CD4-positive, alpha-beta T cell treated with Interferon gamma for 1 hour (primary cell): ENCODE results near the gene GRIK1.

ENCODE experiments used
- DNase-seq: peaks from one replicate; pipeline ENCODE4 v3.0.0-alpha.2; 2020

GRIK1 gene

DNA sequence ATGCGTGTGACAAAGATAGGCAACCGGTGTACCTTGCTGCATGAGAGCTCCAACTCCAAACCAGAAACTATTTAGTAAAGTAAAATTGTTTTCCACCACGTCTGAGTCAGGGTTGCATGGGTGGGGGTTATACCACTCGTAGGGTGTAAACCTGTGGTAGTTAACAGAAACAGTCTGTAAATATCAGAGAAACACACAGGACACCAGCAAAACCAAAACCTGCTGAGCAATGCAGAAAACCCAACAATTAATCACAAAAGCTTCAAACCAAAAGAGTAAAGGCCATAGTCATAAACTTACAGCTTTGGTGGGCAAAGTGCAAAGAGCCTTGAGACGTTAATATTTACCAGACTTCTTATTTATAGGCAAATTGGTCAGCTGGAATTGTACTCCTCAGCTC is 358.4 kb downstream of the GRIK1 start:
- no peak for DNase-seq

DNA sequence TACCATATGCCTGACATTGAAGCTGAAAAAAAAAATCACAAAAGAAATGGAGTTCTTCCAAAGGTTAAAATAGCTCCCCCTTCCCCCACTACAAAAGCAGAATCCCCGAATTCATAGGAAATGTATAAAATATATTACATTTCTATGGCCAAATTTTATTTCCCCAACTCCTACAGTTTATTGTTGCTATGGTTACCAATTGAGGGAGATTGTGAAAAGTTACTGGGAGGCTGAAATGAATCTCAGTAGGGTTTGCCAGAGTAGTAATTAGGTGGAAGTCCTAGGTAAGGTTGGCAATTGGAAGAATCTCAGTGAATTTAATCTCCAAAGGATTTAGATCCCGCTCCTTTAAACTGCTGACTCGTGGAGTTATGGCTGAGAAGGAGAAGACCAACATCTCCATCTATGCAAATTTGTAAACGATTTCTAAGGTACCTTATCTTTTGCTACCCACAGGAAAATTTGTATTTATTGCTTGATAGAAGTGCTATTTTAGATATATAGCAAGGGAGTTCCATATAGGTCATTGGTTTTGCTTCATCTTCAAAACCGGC is 359.0 kb downstream of the GRIK1 start:
- no peak for DNase-seq

DNA sequence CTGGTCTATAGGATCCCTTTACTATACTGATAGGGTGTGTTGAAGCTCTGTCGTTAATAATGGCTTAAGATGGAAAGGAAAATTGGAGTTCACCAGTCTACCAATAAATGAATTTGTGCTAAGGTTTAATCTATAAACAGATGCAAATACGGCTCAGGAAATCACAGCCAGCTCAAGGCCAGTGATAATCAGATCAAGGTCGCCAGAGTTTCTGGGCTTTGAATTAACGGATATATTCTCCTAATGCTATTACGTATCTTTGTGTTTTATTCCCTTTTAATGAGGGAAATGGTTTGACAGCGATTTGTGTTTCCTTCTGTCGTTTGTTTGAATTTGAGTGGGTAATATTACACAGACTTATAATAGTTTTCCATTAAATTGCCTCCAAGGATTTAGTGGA is 361.5 kb downstream of the GRIK1 start:
- DNase-seq, result no peak

DNA sequence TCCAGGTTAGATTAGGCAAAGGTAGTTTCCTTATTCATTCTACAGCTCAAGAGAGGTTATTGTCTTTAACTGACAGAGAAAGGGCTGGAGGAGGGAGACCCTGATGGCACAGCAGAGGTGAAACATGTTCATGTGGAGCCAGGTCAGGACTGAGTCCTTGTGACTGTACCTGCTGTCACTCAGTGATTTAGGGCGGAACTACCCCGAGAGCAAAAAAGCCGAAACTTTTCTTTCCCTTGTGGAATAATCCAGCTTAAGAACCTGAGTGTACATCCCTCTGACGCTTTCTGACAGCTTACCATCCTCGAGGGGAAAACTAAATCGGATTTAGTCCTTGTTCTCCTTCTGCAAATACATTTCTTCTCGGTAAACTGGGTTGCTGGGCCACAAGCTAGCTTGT is 367.8 kb downstream of the GRIK1 start:
- DNase-seq, result no peak

DNA sequence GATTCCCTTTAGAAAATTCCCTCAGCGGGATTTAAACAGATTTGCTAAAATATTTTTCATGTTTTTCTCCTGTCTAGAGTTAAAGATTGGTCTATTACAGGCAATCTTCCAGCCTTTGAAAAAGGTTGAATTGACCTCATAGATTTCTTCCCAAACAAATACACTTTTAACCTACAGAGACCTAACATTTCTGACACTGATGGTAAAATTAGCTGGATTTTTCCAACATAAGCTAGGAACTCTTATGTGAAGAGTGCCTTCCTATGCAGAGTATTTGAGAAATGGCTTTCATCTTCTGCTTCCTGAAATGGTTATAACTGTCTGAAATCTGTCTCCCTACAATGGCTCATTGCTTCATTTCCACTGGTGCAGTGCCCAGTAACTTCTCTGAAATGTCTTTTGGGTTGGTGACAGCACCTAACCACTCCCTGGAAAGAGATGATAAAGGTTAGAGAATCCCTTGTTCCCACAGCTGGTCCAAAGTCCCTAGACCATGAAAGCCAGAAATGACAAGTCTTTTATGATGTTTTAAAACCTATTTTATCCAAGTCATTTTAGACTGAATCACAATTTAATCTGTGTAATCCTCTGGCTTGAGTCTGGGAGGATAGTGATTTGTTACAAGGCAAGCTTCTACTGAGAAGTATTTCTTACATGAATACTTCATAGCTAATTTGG is 371.6 kb downstream of the GRIK1 start:
- no peak for DNase-seq

DNA sequence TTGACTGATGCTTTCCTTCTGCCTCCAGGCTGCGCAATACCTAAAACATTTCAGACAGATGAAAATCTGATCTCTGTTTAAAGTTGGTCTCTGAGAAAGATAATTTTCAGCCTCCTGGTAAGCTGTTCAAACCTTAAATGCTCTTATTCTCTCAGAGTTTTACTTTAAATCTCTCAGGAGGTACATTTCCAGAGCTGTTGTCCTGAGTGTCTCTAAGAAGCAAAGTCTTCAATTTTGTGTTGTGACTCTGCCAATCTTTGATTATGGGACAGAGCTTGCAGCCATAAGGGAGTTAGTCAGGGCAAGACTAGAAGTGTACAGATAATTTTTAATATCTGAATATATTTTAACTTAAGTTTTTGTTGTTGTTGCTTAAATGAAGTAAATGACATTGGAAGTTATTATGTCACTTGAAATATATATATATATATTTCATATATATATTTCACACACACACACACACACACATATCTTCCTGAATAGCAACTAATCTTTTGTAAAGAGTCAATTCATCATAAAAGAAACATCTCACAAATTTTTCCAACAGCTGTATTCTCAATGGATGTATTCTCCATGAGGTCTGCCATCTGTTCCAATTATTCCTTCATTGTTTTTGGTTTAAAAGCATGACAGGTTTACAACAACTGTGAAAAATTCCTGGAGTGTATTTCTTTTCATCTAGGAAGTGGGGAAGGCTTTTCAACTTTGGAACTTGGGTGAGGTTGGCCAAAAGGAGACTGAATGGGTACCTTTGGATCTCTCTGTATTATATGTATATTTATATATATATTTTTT is 381.7 kb downstream of the GRIK1 start:
- no peak for DNase-seq

DNA sequence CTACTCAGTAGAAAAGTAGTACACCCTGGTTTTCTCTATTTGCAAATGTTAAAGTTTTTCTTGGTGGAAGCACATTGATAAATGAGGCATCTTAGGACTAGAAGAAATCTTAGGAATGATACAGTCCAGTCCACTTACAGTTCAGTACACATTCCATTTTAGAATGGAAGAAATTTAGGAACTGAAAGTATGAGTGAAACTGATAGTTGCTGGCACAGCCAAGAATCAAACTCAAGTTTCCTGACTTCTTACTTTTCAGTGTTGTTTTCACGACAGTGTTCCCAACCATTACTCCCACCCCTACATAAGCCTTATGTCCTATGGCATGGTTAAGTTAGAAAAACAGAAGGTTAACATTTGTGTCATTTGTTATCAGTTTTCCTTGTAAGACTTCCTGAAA is 382.6 kb downstream of the GRIK1 start:
- DNase-seq, result no peak

DNA sequence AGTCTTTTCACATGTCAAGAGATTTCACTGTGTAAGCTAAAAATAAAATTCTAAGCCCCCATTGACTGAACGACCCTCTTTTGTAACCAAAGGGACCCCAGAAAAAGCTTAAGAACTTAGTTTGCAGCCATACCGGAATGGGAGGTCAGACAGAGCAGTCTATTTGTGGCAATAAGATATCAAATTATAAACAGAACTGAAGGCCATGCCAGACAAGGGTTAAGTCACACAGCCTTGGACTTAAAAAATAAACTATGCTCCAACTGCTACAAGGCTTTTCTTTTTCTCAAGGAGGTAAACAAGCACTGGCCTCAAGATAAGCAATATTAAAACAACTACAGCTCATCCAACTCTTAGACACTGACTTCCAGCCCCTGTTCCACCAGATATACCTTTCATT is 384.2 kb downstream of the GRIK1 start:
- DNase-seq, result no peak

DNA sequence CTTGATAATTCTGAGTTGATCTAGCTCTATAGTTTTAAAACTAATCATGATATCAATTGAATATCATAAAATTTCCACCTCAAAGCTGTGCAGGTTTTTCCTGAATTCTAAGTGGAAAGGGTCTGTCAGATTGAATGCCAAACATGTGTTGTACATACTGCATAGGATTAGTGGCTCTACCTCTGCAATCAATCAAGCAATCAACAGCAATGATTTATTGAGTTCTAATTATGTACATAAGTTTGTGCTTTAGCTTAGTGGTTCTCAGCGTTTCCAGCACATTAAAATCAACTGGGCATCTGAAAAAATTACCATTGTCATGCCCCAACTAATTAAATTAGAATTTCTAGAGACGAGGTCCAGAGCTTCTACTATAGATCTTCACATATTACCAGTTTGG is 389.6 kb downstream of the GRIK1 start:
- DNase-seq, result no peak

DNA sequence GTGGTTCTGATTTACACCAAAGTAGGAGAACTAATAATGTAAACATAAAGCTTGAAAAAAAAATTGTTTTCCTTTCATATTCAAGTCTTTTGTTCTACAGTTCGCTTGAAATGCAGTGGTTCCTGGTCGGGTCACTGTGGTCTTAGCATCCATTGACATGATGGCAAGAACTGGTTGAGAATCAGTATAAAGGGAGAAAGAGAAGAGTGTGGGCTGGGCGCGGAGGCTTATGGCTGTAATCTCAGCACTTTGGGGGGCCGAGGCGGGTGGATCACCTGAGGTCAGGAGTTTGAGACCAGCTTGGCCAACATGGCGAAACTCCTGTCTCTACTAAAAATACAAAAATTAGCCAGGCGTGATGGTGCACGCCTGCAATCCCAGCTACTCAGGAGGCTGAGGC is 390.2 kb downstream of the GRIK1 start:
- DNase-seq, result no peak

DNA sequence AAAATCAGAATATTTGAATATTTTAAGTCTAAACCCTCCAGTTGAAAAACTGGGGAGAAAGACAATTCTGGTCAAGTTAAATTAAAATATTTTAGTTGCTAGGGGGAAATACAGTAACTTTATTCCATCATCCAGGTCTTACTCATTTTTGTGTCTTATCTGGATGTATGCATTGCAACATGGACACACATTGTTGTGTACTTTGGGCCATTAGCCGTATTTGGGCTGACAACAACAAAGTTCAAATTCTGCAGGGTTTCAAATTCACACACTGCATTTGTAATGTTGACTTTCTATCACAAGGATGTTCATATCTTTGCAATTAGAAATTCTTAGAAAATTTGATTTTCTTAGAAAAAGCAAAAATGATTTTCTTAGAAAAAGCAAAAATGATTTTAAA is 391.8 kb downstream of the GRIK1 start:
- DNase-seq, result no peak

DNA sequence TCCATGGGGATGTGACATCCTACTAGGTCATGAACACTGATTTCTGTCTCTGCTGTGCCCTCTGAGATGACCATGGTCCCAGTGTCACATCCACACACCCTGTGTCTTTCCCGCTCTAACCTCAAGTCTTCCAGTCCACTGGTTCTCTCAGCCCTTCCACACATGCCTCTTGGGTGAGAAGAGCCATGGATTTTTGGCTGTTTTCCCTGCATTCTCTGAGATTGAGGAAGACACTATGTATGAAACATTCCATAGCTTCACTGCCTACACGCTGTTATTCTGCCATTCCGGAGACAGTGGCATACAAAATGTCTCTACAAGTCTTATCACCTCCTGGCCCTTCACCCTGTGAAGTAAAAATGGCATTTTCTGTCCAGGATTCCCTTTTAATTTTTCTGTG is 393.7 kb downstream of the GRIK1 start:
- no peak for DNase-seq

DNA sequence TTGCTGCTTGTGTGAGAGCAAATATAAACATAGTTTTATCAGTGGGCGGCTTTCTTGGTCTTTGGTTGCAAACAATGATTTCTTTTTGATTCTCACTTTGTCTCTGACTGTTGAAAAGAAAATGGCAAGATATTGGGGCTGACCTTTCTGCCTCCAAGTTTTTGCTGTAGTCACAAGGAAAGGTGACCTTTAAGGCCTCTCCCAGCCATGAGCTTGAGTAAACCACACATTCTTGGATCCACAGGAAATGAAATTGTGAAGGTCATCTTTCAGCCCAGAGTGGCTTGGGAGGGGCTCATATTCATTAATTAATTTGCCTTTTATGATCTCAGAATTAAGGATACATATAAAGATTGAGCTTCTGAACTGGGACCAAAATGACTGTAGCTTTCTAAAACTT is 399.5 kb downstream of the GRIK1 start:
- DNase-seq, result no peak

DNA sequence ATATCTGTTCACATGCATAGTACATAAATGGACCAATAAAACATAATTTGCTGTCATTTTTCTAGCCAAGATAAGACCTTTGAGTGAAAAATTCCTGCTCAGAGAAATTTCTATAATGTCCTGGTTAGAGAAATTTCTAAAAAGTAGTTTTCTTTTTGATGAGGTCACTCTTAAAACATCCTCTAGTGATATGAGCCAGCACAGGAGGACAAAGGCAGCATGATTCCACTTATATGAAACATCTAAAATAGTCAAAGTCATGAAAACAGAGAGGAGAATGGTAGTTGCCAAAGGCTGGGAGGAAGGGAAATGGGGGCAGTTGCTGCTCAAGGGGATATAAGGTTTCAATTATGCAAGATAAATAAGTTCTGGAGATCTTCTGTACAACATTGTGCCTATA is 401.7 kb downstream of the GRIK1 start:
- DNase-seq, result no peak

DNA sequence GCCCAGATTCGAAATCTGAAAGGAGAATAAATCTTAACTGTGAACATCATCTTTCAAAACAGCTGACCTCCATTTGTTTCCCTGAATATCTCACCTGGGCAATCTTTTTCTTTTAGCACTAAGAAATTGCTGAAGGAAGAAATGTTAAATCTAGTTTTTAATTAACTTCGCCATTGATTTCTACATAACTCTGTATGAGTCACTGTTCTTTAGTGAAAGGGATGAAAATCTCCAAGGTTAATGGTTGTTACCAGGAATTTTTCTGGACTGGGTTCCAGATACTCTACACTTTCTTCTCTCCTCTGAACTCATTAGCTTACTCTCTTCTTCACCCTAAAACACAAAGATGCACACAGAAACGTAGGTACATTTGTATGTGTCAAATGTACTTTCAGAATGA is 405.3 kb downstream of the GRIK1 start:
- DNase-seq, result no peak

DNA sequence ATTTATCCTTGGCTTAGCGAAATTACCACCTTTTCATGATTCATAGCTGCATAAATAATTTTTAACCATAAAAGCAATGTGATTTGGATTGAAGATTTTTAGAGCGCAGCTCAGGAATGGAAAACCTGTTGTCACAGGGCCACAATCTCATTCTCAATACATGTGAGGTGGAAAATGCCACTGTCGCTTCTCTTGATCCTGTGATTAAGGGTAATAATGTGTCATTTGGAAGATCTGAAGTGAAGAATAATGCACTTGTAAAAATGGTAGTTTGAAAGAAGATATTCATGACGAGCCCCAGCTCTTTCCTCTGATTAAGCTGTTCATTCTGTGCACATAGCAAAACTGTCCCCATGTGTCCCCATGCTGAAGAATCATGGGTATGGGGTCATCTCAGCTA is 410.7 kb downstream of the GRIK1 start:
- DNase-seq, result no peak

DNA sequence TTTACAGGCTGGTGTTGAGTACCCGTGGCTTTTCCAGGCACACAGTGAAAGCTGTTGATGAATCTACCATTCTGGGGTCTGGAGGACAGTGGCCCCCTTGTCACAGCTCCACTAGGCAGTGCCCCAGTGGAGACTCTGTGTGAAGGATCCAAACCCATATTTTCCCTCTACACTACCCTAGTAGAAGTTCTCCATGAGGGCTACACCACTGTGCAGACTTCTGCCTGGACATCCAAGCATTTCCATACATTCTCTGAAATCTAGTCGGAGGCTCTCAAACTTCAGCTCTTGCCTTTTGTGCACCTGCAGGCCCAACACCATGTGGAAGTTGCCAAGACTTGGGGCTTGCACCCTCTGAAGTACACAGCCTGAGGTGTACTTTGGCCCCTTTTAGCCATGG is 413.3 kb downstream of the GRIK1 start:
- no peak for DNase-seq

DNA sequence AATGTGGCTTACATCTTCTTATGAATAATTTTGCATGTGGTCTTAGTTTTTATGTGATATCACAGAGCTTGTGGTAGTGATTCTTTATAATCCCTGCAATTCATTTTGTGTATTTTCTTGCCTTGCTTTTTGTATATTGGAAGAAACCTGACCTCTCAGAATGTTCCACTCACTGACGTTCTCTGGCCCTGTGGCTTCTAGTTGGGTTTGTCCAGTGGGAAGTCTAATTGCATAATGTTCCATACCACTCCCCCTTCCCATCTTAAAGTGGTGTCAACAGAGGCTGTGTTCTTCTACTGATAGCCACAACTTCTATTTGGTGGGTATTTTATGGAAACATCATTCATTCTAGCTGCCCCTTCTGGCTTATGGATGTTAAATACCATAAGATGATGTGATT is 415.7 kb downstream of the GRIK1 start:
- DNase-seq, result no peak

DNA sequence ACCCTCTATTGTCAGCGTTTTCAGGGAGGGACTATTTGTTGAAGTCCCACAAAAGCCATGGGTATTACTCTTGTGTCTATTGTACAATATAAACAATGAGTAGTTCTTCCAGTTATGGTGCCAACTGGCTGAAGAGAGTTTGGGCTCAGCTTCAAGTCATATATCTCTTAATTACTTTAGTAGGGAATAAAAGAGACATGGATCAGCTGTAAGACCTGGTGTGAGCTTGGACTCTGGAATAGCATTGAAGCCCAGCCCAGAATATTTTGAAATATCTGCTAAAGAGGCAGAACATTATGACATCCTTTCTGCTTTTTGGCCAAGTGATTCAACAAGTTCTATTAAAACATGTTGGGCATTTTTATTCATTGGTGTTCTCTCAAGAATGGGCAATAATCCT is 416.1 kb downstream of the GRIK1 start:
- DNase-seq, result no peak

DNA sequence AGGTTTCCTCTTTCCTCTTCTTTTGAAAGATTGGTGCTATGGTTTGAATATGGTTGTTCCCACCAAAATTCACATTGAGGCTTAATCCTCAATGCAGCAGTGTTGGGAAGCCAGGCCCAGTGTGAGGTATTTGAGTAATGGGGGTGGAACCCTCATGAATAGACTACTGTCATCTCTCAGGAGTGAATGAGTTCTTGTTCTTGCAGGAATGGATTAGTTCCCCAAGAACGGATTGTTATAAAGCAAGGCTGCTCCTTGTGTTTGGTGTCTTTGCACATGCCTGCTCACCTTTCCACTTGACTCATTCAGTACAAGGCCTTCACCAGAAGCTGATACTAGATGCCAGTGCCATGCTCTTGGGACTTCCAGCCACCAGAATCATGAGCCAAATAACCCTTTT is 417.9 kb downstream of the GRIK1 start:
- no peak for DNase-seq

DNA sequence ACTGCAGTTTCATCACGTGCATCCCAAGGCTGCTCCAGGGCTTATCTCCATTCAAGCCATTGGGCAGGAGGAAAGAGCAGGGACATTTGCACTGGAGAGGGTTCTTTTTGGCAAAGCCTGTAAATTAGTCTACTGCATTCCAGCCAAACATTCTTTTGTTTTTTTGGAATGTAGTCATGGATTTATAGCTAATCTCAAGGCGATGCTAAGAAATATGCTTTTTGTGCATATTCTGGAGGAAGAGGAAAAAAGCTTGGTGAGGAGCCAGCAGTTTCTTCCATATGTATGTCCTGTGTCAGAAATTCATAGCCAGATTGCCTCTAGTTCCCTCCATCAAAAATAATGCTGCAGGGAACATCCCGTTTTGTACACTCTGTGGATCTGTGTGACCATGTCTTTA is 419.6 kb downstream of the GRIK1 start:
- DNase-seq, result no peak

DNA sequence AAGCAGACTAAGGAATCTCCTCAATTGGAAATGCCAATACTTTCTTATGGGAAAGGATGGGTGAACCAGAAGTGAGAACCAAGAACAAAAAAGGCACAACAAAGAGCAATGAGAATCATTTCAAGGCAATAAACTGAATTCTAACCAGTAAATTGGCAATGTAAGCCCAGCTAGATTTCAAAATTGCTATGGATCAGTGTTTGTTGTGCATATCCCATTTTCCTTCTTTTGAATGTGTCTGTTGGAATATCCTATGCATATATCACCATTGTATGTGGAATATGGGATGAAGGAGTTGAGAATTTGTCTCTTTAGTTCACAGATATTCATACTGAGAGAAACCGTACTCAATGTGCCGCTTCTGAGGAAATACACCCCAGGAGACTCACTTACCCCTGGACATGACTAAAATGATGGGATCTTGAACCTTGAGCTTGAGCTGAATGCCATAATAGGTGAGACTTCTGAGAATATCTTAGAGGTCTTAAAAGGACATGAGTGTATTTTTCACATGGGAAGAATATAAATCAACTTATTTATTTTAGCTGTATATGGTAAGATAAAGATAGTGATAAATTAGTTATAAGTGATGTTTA is 425.0 kb downstream of the GRIK1 start:
- no peak for DNase-seq

DNA sequence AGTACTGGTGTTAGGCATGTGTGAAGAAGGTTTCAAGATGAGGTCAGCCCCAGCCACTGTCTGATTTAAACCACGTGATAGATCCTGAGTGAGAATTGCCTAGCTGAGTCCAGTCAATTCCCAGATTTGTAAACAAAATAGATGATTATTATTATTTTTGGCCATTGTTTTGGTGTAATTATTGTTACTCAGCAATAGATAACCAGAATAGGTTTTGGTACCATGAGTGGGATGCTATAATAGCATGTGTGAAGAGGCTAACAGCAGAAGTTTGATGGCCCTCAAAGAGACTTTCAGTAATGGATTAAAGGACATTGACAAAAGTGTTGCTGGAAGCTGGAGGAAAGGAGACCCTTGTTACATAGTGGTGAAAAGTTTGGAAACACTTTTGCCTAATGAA is 426.3 kb downstream of the GRIK1 start:
- no peak for DNase-seq

DNA sequence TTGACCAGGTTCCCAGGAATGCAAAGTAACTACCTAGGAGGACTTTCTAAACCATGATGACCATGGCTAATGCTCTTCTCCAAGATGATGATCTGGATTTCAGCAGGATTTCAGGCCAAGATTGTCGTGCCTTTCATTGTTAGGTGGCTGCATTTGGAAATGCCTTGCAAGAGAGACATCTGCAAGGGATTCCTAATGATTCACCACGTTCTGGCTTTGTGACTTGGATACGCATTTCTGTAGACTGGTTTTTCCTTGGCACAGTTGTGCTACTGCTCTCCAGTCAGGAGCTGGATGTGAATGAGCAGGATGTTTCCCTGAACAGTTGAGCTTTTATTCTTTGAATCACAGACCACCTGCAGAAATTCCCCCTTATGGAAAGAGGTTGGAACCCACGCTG is 428.7 kb downstream of the GRIK1 start:
- DNase-seq, result no peak
